CD4-positive, alpha-beta T cell treated with Interferon gamma for 1 hour (primary cell): ENCODE data around the gene GPR61.

Source experiments
- DNase-seq: peaks from one replicate; pipeline ENCODE4 v3.0.0-alpha.2; 2020

The GPR61 gene

DNA sequence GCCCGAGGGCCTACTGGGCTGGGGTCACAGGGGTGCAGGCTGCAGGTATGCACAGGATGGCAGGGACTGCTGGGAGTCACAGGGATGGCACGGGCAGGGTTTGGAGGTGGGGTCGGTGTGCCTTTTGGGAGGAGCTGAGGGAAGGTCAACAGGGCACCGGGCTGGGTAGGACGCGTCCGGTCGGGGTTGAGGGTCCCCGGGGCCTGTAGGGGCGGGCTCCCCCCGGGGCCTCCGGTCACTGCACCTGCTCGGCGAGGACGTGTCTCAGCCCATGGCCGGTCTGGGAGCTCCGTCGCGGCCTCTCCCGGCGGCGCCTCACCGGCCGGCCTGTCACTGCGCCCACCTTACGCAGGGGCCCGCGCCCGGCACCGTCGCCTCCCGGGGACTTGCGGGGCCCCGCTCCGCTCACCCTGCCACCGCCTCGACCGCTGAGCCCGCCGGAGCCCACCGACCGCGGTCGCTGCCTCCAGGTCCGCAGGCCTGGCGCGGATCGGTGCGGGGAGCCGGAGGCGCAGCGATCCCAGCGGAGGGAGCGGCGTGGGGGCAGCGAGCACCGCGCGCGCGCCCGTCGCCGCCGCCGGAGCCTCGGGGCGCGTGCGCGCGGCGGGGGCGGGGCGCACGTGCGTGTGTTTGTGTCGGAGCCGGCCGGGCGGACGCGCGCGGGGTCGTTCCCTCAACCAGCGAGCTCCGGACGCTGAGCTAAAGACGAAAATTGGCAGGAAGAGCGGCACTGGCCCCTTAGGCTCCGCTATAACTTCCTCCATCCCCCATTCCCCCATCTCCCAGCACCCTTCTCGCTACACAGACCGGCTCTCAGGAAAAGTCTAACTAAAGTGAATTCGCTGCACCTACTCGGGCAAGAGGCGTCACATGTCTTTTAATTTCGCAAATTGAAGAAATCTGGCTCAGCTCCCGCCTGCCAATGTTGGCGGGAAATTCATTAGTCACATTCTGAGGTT is 30.2 kb upstream of the GPR61 start, which contains the start of gene AMIGO1:
Gene AMIGO1, minus strand, starts transcription at position 552 of the 959 bp plus-strand sequence. CDS start 815 bp downstream, outside the sequence.
- DNase-seq, result peak; percentile 45

GRCh38 chr1:109513110-109513710 is 26.5 kb upstream of the GPR61 start:
- DNase-seq, result no peak

- no peak for DNase-seq
These were observed 24.8 kb upstream of the GPR61 start for GRCh38 chr1:109514846-109515245.

GRCh38 chr1:109516872-109517271 is 22.8 kb upstream of the GPR61 start:
- DNase-seq, result no peak

DNA sequence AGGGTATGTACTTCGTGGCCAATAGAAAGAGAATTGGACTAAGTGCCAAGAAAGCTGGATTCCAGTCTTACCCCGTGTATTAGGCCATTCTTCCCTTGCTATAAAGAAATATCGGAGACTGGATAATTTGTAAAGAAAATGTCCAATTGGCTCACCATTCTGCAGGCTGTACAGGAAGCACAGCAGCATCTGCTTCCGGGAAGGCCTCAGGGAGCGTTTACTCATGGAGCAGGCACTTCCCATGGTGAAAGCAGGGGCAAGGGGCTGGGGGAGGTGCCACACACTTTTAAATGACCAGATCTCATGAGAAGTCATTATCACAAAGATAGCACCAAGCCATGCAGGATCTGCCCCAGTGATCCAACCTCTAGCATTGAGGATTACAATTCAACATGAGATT is 22.3 kb upstream of the GPR61 start:
- DNase-seq, result no peak

GRCh38 chr1:109521002-109521951 is 18.4 kb upstream of the GPR61 start:
- DNase-seq, result no peak

DNA sequence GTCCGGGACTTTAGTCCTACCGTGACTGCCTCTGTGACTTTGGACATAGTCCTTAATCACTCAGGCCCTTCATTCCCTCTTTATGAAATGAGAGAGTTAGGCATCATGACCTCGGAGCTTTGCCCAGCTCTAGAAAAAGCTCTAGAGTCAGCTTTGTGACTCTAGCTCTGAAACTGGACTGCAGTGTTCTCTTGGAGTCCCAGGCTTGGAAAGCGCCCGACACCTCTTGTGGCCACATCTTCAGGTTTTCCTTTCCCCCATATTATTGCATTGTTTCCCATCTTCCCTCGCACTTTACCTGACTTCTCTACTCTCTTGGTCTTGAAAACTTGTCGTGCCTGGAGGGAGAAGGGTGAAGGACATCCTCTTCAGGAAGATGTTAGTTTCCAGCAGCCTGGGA is 17.6 kb upstream of the GPR61 start:
- no peak for DNase-seq

- DNase-seq, result no peak
These were observed 16.0 kb upstream of the GPR61 start for GRCh38 chr1:109523706-109524105.

- DNase-seq, result no peak
These were observed 12.4 kb upstream of the GPR61 start for GRCh38 chr1:109527098-109527811.

DNA sequence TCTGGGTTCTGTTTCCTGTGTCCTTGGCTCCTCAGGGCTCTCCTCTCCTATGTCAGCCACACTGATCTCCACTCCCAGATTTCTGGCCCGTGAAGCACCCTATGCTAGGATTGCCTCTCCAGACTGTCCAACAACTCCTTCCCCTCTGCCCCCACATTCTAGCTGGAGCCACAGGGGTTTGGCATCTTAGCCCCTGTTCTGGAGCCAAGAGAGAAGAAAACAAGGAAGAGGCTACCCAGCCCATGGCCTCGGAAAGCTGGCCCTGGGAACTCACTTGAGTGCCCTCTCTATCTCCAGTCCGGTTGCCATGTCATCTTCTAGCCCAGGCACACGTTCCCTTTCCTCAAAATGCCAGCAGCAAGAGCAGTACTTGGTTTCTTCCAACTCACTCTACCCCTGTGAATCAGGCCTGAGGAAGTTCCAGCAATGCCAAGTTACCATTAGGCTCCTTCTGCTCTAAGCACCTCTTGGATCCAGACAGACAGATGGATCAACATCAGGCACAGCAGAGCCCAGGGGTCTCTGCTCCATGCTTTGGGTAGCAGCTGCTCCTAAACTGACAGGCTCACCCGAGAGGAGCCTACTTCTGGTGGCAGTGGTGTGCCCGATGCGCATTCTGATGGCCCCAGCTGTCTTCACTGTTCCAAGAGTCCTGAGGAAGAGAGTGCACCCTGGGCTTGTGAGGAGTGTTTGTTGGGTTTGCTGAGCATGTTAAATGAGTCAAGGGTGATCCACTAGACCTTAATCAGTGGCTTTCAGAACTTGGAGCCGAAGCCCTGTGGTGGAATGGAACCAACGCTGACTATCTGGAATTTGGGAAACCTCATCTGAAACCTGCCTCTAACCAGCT is 11.6 kb upstream of the GPR61 start:
- DNase-seq, result no peak

- DNase-seq, result no peak
These were observed 11.0 kb upstream of the GPR61 start for GRCh38 chr1:109528712-109529111.

DNA sequence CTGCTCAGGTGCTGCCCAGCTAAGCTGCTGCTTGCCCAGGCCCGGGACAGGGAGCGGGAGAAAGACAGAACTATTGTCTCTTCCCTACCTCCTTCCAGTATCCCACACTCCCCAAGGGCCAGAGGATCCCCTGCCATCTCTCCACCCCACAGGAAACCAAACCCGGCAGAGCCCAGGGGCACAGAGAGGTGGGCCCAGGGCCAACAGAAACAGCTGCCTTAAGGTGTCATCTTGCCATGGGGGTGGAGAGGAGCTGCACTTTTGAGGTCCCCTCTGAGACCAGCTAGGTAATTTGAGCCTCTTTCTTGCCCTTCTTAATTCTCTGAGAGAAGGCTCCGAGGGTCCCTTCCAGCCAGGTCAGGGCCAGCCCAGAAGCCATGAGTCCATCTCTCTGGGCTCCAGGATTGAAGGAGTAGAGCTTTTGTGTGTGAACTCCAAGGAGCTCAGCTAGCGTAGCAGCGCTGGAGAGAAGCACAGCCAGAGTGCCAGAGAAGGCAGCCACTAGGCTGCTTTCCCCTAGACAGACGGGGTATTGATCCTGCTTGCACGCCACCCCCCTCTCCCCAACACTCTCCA is 9.7 kb upstream of the GPR61 start:
- no peak for DNase-seq

DNA sequence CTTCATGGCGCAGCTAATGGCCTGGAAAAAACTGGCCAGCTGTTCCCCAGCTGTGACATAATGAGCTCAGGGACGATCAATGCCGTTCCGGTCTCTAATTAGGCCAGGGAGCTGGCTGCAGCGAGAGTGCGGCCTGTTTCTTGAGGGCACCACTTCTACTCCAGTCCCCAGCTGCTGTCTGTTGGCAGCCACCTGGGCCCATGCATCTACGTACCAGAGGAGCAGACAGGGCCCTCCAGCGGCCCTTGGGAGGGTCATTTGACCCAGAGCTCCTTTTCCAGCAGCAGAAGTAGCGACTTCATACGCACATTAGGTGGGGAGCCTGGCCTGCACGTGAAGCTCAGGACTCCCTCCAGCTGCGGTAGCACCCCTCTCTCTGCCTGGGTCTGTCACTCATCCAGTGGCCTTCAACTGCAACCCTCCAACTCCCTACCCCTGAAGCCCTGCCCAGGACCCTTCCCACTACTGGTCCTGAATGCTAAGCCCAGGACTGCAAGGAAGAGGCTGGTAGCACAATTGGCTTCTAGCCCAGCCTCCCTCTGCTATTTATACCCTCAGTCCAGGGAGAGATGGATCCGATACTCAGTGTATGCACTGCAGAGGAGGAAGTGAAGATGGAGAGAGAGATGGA is 9.1 kb upstream of the GPR61 start:
- DNase-seq, result no peak

- DNase-seq, result no peak
These were observed 8.3 kb upstream of the GPR61 start for GRCh38 chr1:109531380-109531779.

DNA sequence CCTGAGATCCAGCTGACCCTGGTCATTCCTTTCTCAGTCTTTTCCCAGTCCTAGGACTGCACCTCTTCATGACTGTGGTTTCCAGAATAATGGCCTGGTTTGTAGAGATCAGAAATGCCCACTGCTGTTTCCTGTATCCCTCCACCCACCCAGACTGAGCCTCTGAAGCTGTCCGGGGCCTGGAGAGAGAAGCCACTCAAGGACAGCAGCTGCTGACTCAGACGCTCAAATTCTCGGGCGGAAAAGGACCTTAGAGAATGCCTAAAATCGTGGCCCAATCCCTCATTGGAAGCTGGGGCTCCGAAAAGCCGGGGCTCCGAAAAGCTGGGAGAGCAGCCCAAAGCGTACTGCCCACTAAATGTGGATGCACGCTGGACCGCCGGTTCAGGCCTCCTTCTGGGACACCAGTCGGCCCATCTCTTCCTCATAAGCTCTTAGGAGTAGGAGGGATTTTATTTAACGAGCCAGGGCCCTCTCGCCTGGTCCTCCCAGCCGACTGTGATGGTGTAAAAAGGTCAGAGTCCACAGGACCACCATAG is 7.8 kb upstream of the GPR61 start:
- no peak for DNase-seq

- peak; percentile 84 for DNase-seq
These were observed 7.1 kb upstream of the GPR61 start for GRCh38 chr1:109532365-109533136.

DNA sequence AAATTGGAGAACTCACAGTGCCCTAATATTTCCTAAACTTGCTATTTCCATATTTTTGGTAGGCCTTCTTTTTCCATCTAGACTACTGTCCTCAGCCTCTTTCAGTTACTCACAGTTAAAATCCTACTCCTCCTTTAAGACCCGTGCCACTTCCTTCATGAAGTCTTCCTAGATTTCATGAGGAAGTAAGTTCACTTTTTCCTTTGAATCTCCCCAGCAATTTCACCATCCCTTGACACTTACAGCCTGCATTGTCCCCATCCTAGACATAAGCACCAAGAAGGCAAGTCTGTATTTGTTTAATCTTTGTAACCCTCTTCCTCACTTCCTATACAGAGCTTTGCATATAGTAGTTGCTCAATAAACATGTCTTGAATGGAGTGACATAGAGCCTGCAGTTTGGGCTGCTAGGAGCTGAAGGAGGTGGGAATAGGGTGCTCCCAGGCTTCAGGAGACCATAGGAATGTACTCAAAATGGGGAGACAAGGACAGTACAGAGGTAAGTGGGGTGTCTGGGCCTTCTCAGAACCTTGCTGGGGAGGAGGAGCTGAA is 5.3 kb upstream of the GPR61 start:
- no peak for DNase-seq

GRCh38 chr1:109535481-109535880 is 4.2 kb upstream of the GPR61 start:
- DNase-seq, result no peak

- DNase-seq, result no peak
These were observed 3.6 kb upstream of the GPR61 start for GRCh38 chr1:109535971-109536491.
